CD14-positive monocyte (primary cell): ENCODE data around the gene TAF4. TPM values are rescaled to one million over a fixed set of nuclear protein-coding genes. Genes with fewer than 3 reads are reported as not detected.

Experiments used
- DNase-seq, 3 donors: peaks; one replicate each; pipeline ENCODE4 v3.0.0-alpha.2; 2011 to 2022
- H2AFZ ChIP-seq: 2 replicates; pipeline ENCODE4 v1.6.0; 2012; ENCODE audit warnings: mild to moderate bottlenecking, low read depth, low read length, inconsistent platforms; ENCODE audit not compliant: insufficient read depth, poor library complexity, severe bottlenecking
- H3K27ac ChIP-seq, 2 donors: 1 replicate in 1 of 2; 2 replicates in 1 of 2; pipeline ENCODE4 v1.5.1; 2012 to 2013; ENCODE audit warnings: low read length in 2 of 2, control low read depth in 1 of 2, inconsistent platforms in 1 of 2, low read depth in 1 of 2, mild to moderate bottlenecking in 1 of 2
- H3K27me3 ChIP-seq, 2 donors: one replicate each; pipeline versions ENCODE4 v1.6.0 to v1.6.1; 2011 to 2013; ENCODE audit warnings: low read length in 2 of 2; ENCODE audit not compliant: control insufficient read depth in 2 of 2, insufficient read depth in 2 of 2
- H3K36me3 ChIP-seq, 2 donors: replicated peaks in 1 of 2; 1 replicate in 1 of 2; 2 replicates in 1 of 2; pipeline versions ENCODE4 v1.5.1 to v1.6.1; 2012 to 2013; ENCODE audit warnings: low read length in 2 of 2, control low read depth in 1 of 2, inconsistent platforms in 1 of 2, mild to moderate bottlenecking in 1 of 2; ENCODE audit not compliant: insufficient read depth in 2 of 2, control insufficient read depth in 1 of 2
- H3K4me1 ChIP-seq, 2 donors: 1 replicate in 1 of 2; 2 replicates in 1 of 2; pipeline versions ENCODE4 v1.5.1 to v1.6.1; 2012 to 2013; ENCODE audit warnings: low read length in 2 of 2, control low read depth in 1 of 2, inconsistent platforms in 1 of 2, mild to moderate bottlenecking in 1 of 2, moderate library complexity in 1 of 2; ENCODE audit not compliant: insufficient read depth in 2 of 2, control insufficient read depth in 1 of 2
- H3K4me2 ChIP-seq: replicated peaks from 2 replicates; pipeline ENCODE3; 2012; ENCODE audit warnings: low read length, moderate library complexity, mild to moderate bottlenecking; ENCODE audit not compliant: poor library complexity, severe bottlenecking; ENCODE audit errors: extremely low read depth
- H3K4me3 ChIP-seq, 3 experiments: fragments of 200-600 bp in 1 of 3; sonication (generic) in 1 of 3; replicated peaks in 1 of 3; 1 replicate in 2 of 3; 2 replicates in 1 of 3; pipeline ENCODE4 v1.5.1; 2011 to 2013; ENCODE audit warnings: low read length in 3 of 3, mild to moderate bottlenecking in 3 of 3, control low read depth in 2 of 3, low read depth in 2 of 3, inconsistent platforms in 1 of 3, moderate library complexity in 1 of 3
- H3K79me2 ChIP-seq: 2 replicates; pipeline ENCODE4 v1.6.0; 2012; ENCODE audit warnings: mild to moderate bottlenecking, control low read depth, inconsistent platforms, low read length, moderate library complexity; ENCODE audit not compliant: insufficient read depth
- H3K9ac ChIP-seq: 2 replicates; pipeline ENCODE4 v1.6.0; 2017; ENCODE audit warnings: low read length, mild to moderate bottlenecking; ENCODE audit not compliant: insufficient read depth, poor library complexity, severe bottlenecking
- H3K9me3 ChIP-seq, 2 donors: replicated peaks in 1 of 2; 1 replicate in 1 of 2; 2 replicates in 1 of 2; pipeline versions ENCODE4 v1.5.1 to v1.6.1; 2012 to 2013; ENCODE audit warnings: low read length in 2 of 2, control low read depth in 1 of 2; ENCODE audit not compliant: control insufficient read depth in 1 of 2, insufficient read depth in 1 of 2
- H4K20me1 ChIP-seq: 2 replicates; pipeline ENCODE4 v1.6.0; 2012; ENCODE audit warnings: mild to moderate bottlenecking, low read length, control low read depth, moderate library complexity; ENCODE audit not compliant: insufficient read depth
- H3K27ac Mint-ChIP-seq, 7 donors: one replicate each; pipeline ENCODE4 v1.8.0; 2020; ENCODE audit warnings: mild to moderate bottlenecking in 7 of 7, mixed read lengths in 7 of 7, moderate library complexity in 6 of 7, inconsistent platforms in 2 of 7
- H3K27me3 Mint-ChIP-seq, 3 donors: one replicate each; pipeline ENCODE4 v1.8.0; 2021 to 2022; ENCODE audit warnings: low read depth in 3 of 3, mild to moderate bottlenecking in 3 of 3, mixed read lengths in 3 of 3, moderate library complexity in 3 of 3, inconsistent platforms in 1 of 3
- H3K36me3 Mint-ChIP-seq, 2 donors: one replicate each; pipeline ENCODE4 v1.8.0; 2020; ENCODE audit warnings: mixed read lengths in 2 of 2, inconsistent platforms in 1 of 2, mild to moderate bottlenecking in 1 of 2
- H3K4me1 Mint-ChIP-seq: one replicate; pipeline ENCODE4 v1.8.0; 2020; ENCODE audit warnings: mild to moderate bottlenecking, mixed read lengths
- H3K4me3 Mint-ChIP-seq, 2 donors: one replicate each; pipeline ENCODE4 v1.8.0; 2020; ENCODE audit warnings: mild to moderate bottlenecking in 2 of 2, mixed read lengths in 2 of 2, moderate library complexity in 1 of 2
- H3K9me3 Mint-ChIP-seq, 7 donors: one replicate each; pipeline ENCODE4 v1.8.0; 2020 to 2022; ENCODE audit warnings: mixed read lengths in 7 of 7, mild to moderate bottlenecking in 6 of 7, moderate library complexity in 6 of 7, inconsistent platforms in 2 of 7
- WGBS: methylation state at CpG from one replicate; pipeline ENCODE4 v1.1.5; 2013; ENCODE audit warnings: missing lambda C conversion rate; ENCODE audit not compliant: insufficient coverage; 5-methylcytosine and 5-hydroxymethylcytosine counted together
- intact Hi-C, 2 donors: fragments of 100-400 bp; cut with micrococcal nuclease; formaldehyde crosslinking; loops; one replicate each; pipeline versions ENCODE4 v1.15.0 to v1.15.1; 2023
- polyA plus RNA-seq, 3 donors: library from polyadenylated mRNA; depleted of rRNA in 1 of 3; unstranded in 2 of 3; stranded (reverse) in 1 of 3; fragments of 300-500 nt in 2 of 3; fragments of >200 nt in 1 of 3; fragmentation: Illumina TruSeq in 2 of 3; gene quantifications; 1 replicate in 2 of 3; 2 replicates in 1 of 3; pipeline ENCODE4 v1.2.3, GENCODE V29; 2012 to 2021
- TF ChIP-seq, protein P1 (sequence below): fragments of 200-600 bp; IDR thresholded peaks from one replicate; pipeline ENCODE4 v1.8.0; 2022; ENCODE audit warnings: antibody characterized with exemption, mild to moderate bottlenecking

Gene TAF4
- polyA plus RNA-seq, 3 donors: 0.48 to 14.9 (median 0.99) TPM

- H3K4me3 ChIP-seq: no peak overlapping the region
- TF ChIP-seq, protein P1, sequence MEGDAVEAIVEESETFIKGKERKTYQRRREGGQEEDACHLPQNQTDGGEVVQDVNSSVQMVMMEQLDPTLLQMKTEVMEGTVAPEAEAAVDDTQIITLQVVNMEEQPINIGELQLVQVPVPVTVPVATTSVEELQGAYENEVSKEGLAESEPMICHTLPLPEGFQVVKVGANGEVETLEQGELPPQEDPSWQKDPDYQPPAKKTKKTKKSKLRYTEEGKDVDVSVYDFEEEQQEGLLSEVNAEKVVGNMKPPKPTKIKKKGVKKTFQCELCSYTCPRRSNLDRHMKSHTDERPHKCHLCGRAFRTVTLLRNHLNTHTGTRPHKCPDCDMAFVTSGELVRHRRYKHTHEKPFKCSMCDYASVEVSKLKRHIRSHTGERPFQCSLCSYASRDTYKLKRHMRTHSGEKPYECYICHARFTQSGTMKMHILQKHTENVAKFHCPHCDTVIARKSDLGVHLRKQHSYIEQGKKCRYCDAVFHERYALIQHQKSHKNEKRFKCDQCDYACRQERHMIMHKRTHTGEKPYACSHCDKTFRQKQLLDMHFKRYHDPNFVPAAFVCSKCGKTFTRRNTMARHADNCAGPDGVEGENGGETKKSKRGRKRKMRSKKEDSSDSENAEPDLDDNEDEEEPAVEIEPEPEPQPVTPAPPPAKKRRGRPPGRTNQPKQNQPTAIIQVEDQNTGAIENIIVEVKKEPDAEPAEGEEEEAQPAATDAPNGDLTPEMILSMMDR: no peak
- intact Hi-C loops: no loop called here
- H3K27me3 ChIP-seq: no peaks in the 10 kb centered on the region
- H3K27ac ChIP-seq: no peak overlapping the region
- no peaks in the 10 kb centered on the region for H3K79me2 ChIP-seq
- no peaks in the 10 kb centered on the region for H3K36me3 ChIP-seq
- H4K20me1 ChIP-seq: no peaks in the 10 kb centered on the region
- no peak overlapping the region for H3K9ac ChIP-seq
- H3K4me1 ChIP-seq: no peaks in the 10 kb centered on the region
- 91% methylated on average over 8 of the region's 12 CpGs for WGBS
- Mint-ChIP-seq H3K36me3 (no peaks in the 10 kb centered on the region), H3K9me3 (peaks cover 2 to 38% (median 21%) of the 10 kb centered on the region in 7 donors), H3K27ac (no peak overlapping the region), H3K4me1 (no peaks in the 10 kb centered on the region), H3K4me3 (no peak overlapping the region), H3K27me3 (peaks cover 0 to 3% (median 1%) of the 10 kb centered on the region in 3 donors)
- no peak overlapping the region for H3K4me2 ChIP-seq
- DNase-seq: no peak
- no peak overlapping the region for H2AFZ ChIP-seq
- peaks cover 0 to 84% of the 10 kb centered on the region in 2 donors for H3K9me3 ChIP-seq
Measured at GRCh38 chr20:61929561-61929960, 136.1 kb downstream of the TAF4 start.

GRCh38 chr20:61927826-61928541, 137.7 kb downstream of the TAF4 start:
- TF ChIP-seq, protein P1: no peak
- H2AFZ ChIP-seq: no peak overlapping the region
- no peaks in the 10 kb centered on the region for H3K36me3 Mint-ChIP-seq
- no peak overlapping the region for H3K27ac ChIP-seq
- H3K36me3 ChIP-seq: no peaks in the 10 kb centered on the region
- intact Hi-C loops: no loop called here
- H3K4me1 Mint-ChIP-seq: no peaks in the 10 kb centered on the region
- H3K27me3 ChIP-seq: no peaks in the 10 kb centered on the region
- H3K27ac Mint-ChIP-seq: no peak overlapping the region
- DNase-seq: no peak
- no peaks in the 10 kb centered on the region for H4K20me1 ChIP-seq
- no peak overlapping the region for H3K4me3 ChIP-seq
- peaks cover 0 to 3% (median 1%) of the 10 kb centered on the region in 3 donors for H3K27me3 Mint-ChIP-seq
- peaks cover 0 to 81% of the 10 kb centered on the region in 2 donors for H3K9me3 ChIP-seq
- no peaks in the 10 kb centered on the region for H3K4me1 ChIP-seq
- no peaks in the 10 kb centered on the region for H3K79me2 ChIP-seq
- no peak overlapping the region for H3K9ac ChIP-seq
- 94% methylated on average over 40 of the region's 43 CpGs for WGBS
- no peak overlapping the region for H3K4me3 Mint-ChIP-seq
- H3K9me3 Mint-ChIP-seq: peaks cover 2 to 38% (median 22%) of the 10 kb centered on the region in 7 donors
- no peak overlapping the region for H3K4me2 ChIP-seq
